ENCODE data around the gene GRIP1.

Gene GRIP1

GRCh38 chr12:66352197-66352596 lies 326.7 kb downstream of the GRIP1 start:
- Histone ChIP-seq H3K9ac (ENCODE audit: low read length) (no peak overlapping the region), H3K9me2 (replicated peaks; ENCODE audit: insufficient read depth, low read length) (no peaks in the 10 kb centered on the region), H3K36me3 (replicated peaks; ENCODE audit: insufficient read depth, low read length) (no peaks in the 10 kb centered on the region), H2AFZ (ENCODE audit: low read length) (no peak overlapping the region), H3K4me2 (ENCODE audit: low read depth, low read length) (no peak overlapping the region), H3K27ac (ENCODE audit: low read length) (no peak overlapping the region), H3K27me3 (replicated peaks; ENCODE audit: insufficient read depth, low read length) (no peaks in the 10 kb centered on the region), H3K79me2 (ENCODE audit: low read length) (no peaks in the 10 kb centered on the region), H4K20me1 (ENCODE audit: insufficient read depth, low read length) (no peaks in the 10 kb centered on the region), H3K4me3 (ENCODE audit: low read length) (no peak overlapping the region), H3F3A (ENCODE audit: insufficient read depth, low read length) (no peaks in the 10 kb centered on the region), H3K9me3 (replicated peaks; ENCODE audit: insufficient read depth, low read length) (no peaks in the 10 kb centered on the region), H3K4me1 (ENCODE audit: low read length) (no peaks in the 10 kb centered on the region)
- peak; percentile 11 for DNase-seq
- TF ChIP-seq EZH2phosphoT487 (IDR thresholded peaks at IDR 0.05; ENCODE audit: low read length) (no peak), CTCF (IDR thresholded peaks at IDR 0.05; ENCODE audit: low read length) (peak; percentile 36)

GRCh38 chr12:66351301-66351700 lies 327.6 kb downstream of the GRIP1 start:
- no peak for DNase-seq
- no peak overlapping the region for H3K27ac ChIP-seq (ENCODE audit: low read length)
- H3K9me3 ChIP-seq (replicated peaks; ENCODE audit: insufficient read depth, low read length) = no peaks in the 10 kb centered on the region
- no peaks in the 10 kb centered on the region for H4K20me1 ChIP-seq (ENCODE audit: insufficient read depth, low read length)
- H3K4me3 ChIP-seq (ENCODE audit: low read length) = no peak overlapping the region
- H3K27me3 ChIP-seq (replicated peaks; ENCODE audit: insufficient read depth, low read length) = no peaks in the 10 kb centered on the region
- H3K79me2 ChIP-seq (ENCODE audit: low read length) = no peaks in the 10 kb centered on the region
- H3K9me2 ChIP-seq (replicated peaks; ENCODE audit: insufficient read depth, low read length) = no peaks in the 10 kb centered on the region
- no peak overlapping the region for H3K9ac ChIP-seq (ENCODE audit: low read length)
- H3K4me1 ChIP-seq (ENCODE audit: low read length) = no peaks in the 10 kb centered on the region
- H3K36me3 ChIP-seq (replicated peaks; ENCODE audit: insufficient read depth, low read length) = no peaks in the 10 kb centered on the region
- H2AFZ ChIP-seq (ENCODE audit: low read length) = no peak overlapping the region
- TF ChIP-seq EZH2 (optimal IDR thresholded peaks at IDR 0.05; ENCODE audit: low read depth, low read length) (no peak), CTCF (IDR thresholded peaks at IDR 0.05; ENCODE audit: low read length) (no peak), EZH2phosphoT487 (IDR thresholded peaks at IDR 0.05; ENCODE audit: low read length) (no peak)
- H3F3A ChIP-seq (ENCODE audit: insufficient read depth, low read length) = no peaks in the 10 kb centered on the region
- H3K4me2 ChIP-seq (ENCODE audit: low read depth, low read length) = no peak overlapping the region

- Histone ChIP-seq H4K20me1 (ENCODE audit: insufficient read depth, low read length) (no peaks in the 10 kb centered on the region), H3F3A (ENCODE audit: insufficient read depth, low read length) (no peaks in the 10 kb centered on the region), H2AFZ (ENCODE audit: low read length) (no peak overlapping the region), H3K4me3 (ENCODE audit: low read length) (no peak overlapping the region), H3K36me3 (replicated peaks; ENCODE audit: insufficient read depth, low read length) (no peaks in the 10 kb centered on the region), H3K27ac (ENCODE audit: low read length) (no peak overlapping the region), H3K9me2 (replicated peaks; ENCODE audit: insufficient read depth, low read length) (no peaks in the 10 kb centered on the region), H3K4me1 (ENCODE audit: low read length) (no peaks in the 10 kb centered on the region), H3K9me3 (replicated peaks; ENCODE audit: insufficient read depth, low read length) (no peaks in the 10 kb centered on the region), H3K4me2 (ENCODE audit: low read depth, low read length) (no peak overlapping the region), H3K27me3 (replicated peaks; ENCODE audit: insufficient read depth, low read length) (no peaks in the 10 kb centered on the region), H3K79me2 (ENCODE audit: low read length) (no peaks in the 10 kb centered on the region), H3K9ac (ENCODE audit: low read length) (no peak overlapping the region)
- no peak for TF ChIP-seq EZH2 (optimal IDR thresholded peaks at IDR 0.05; ENCODE audit: low read depth, low read length)
- no peak for TF ChIP-seq CTCF (IDR thresholded peaks at IDR 0.05; ENCODE audit: low read length)
- TF ChIP-seq EZH2phosphoT487 (IDR thresholded peaks at IDR 0.05; ENCODE audit: low read length) = no peak
- no peak for DNase-seq
These were observed 332.9 kb downstream of the GRIP1 start for GRCh38 chr12:66345956-66346355.
